ENCODE data around the gene C3orf20.
"Not testable (repeated sequence)": the region's sequence is repeated elsewhere in the genome, so short reads cannot be mapped to it uniquely, and the experiment has no call there.

C3orf20 gene

DNA sequence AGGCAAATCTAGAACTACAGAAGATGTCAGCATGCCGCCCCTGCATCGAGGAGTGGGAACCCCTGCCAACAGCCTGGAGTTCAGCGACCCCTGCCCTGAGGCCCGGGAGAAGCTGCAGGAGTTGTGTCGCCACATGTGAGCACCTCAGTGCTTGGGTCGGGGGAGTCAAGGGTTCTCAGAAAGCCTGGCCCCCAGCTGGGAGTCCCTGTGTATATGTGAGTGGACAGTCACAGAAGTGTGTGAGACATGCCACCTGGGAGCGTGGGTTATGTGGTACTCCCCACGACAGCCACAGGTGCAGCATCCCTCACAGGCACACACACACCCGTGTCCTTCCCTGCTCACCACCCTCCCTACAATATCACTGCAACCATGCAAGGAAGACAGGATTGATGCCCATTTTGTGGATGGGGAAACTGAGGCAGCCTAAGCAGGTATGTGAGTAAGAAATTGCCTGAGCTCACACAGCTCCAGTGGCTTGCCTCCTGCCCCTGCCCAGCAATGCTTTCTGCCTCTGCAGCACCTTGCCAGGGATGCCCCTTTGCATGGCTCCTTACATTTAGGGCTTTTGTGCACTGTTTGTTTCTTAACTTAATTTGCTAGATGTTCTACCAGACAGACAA, 28.3 kb downstream of the C3orf20 start:
- DNase-seq, result no peak

DNA sequence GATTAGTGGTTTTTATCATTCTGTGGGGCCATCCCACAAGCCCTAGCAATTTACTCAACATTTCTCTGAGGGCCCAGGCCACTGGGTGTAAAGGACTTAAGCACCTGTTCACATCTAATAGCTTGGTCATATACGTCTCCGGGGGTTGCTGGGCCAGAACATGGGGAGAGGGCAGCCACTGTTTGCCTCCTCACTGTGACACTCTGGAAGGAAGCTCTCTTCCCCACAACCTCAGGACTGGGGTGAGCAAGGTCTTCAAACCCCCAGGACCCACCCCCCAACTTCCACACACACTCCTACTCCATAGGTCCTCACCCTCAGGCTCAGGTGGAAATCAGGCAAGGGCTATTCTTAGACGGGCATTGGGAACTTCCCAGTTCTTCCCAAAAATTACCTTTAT, 28.9 kb downstream of the C3orf20 start:
- DNase-seq, result no peak

- DNase-seq, result no peak
Observed at GRCh38 chr3:14706096-14706495, 31.2 kb downstream of the C3orf20 start.

DNA sequence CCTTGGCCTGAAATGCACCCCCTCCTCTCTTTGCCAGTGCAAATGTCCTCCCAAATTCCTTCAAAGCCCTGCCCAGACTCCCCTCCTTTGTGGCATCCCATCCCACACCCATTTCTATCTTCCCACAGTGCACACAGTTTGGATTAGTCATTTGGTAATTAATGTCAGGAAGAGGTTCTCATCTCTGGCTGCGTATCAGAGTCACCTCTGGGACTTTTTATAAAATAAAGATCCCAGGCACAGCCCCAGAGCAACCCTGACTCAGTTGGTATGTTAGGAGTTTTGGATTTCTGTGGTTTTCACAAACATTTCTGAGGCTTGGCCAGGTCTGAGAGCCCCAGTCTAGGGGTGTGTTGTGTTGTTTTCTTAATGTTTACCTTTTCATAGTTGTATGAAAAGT, 41.6 kb downstream of the C3orf20 start:
- no peak for DNase-seq

DNA sequence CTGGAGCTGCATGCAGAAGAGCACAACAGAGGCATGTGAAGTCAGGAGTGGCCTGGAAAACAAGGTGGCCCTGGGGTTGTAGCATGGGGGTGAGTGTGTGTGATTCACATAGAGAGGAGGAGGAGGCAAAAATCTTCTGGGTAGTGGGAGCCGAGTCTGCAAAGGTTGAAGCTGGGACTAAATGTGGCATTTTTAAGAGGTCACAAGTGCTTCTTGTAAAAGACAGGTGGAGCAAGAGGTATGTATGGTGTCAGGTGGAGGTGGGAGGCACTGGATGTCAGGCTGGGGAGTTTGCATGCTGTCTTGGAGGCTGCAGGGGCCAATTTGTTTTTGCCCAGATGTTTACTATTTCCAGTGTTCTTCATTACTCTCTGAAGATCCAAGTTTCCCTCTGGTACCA, 42.4 kb downstream of the C3orf20 start:
- no peak for DNase-seq

DNA sequence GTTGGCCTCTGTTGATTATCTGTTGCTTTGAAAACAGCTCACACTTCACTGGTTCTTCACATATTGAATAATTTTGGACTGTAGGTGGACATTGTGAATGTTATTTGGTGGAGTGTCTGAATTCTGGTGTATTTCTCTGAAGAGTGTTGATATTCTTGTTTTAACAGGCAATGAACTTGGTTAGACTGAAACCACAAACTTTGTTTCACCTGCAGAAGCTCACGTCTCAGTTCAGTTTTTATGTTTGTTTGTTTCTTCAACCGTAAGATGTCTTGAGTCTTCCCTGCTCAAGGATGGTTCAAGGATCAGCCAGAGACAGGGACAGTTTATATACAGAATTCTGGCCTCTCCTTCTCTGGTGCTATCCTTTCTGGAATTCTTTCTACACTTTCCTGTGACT, 43.6 kb downstream of the C3orf20 start:
- DNase-seq, result no peak

DNA sequence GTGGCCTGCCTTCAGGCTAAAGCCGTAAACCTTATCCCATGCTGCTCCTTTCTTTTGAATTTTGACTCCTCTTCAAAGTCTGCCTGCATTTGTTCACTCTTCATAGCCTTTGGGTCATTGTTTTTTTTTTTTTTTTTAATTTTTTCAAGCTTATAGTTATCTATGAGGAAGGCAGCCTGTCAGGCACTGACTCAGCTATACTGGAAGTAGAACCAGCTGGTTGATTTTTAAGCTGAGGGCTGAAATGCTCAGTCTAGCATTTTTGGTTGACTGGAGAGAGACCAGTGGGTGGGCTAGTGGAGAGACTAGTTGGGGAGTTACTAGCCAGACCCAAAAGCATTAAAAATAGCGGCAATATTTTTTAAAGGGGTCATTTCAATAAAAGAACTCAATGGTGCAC, 44.1 kb downstream of the C3orf20 start:
- DNase-seq, result no peak

GRCh38 chr3:14721126-14721864, 46.4 kb downstream of the C3orf20 start:
- DNase-seq, result no peak

- DNase-seq, result no peak
Observed at GRCh38 chr3:14725013-14725412, 50.1 kb downstream of the C3orf20 start.

GRCh38 chr3:14725564-14726440, 50.9 kb downstream of the C3orf20 start:
- DNase-seq, result no peak

DNA sequence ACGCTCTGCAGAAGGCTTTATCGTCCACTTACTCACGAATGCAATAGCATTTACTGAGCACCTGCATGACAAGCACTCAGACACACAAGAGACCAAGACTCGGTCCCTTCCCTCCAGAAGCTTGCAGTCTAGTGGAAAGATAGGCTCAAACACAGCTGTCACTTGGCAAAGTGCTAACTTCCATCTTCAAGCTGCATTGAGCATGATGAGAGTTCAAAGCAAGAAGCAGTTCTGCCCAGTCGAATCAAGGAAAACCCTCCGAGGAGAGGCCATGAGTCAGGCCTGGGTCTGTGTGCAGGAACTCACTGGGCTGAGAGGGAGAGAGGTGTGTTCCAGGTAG, 51.5 kb downstream of the C3orf20 start:
- no peak for DNase-seq

GRCh38 chr3:14728113-14728512, 53.2 kb downstream of the C3orf20 start:
- DNase-seq, result no peak

GRCh38 chr3:14730703-14731382, 55.9 kb downstream of the C3orf20 start:
- no peak for DNase-seq

GRCh38 chr3:14740983-14741382, 66.0 kb downstream of the C3orf20 start:
- DNase-seq, result no peak

DNA sequence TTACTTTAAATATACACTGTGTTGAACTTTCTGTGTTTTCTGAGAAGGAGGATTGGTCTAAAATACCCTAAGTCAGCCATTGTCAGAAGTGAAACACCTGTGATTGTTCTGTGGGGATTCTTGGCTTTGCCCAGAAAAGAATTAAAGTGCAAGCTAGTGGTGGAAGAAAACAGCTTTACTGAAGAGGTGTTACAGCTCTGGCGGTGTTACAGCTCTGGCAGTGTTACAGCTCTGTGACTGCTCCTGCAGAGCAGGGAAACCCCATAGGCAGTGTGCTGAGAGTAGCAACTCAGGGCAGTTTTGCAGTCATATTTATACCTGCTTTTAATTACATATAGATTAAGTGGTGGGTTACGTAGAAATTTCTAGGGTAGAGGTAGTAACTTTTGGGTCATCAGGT, 66.6 kb downstream of the C3orf20 start:
- DNase-seq, result no peak

DNA sequence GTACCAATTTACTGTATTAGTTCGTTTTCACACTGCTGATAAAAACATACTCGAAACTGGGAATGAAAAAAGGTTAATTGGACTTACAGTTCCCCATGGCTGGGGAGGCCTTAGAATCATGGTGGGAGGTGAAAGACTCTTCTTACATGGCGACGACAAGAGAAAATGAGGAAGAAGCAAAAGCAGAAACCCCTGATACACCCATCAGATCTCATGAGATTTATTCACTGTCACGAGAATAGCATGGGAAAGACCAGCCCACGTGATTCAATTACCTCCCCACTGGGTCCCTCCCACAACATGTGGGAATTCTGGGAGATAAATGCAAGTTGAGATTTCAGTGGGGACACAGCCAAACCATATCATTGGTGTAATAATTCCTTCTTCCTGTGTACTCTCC, 69.6 kb downstream of the C3orf20 start:
- DNase-seq, result no peak

DNA sequence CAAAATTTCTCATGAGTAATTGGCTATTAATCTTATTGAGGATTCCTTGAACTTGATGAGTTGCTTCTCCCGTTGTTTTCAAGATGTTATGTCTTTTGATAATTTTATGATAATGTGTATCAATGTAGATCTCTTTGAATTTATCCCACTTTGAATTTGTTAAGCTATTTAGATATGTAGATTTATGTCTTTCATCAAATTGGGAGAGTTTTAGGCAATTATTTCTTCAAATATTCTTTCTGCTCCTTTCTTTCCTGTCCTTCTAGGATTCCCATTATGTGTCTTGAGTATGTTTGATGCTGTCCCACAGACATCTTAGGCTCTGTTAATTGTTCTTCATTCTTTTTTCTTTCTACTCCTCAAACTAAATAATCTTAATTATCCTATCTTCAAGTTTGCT, 75.7 kb downstream of the C3orf20 start:
- no peak for DNase-seq

DNA sequence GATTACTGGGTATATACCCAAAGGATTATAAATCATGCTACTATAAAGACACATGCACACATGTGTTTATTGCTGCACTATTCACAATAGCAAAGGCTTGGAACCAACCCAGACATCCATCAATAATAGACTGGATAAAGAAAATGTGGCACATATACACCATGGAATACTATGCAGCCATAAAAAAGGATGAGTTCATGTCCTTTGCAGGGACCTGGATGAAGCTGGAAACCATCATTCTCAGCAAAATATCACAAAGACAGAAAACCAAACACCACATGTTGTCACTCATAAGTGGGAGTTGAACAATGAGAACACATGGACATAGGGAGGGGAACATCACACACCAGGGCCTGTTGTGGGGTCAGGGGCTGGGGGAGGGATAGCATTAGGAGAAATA, 78.0 kb downstream of the C3orf20 start:
- not testable (repeated sequence) for DNase-seq

GRCh38 chr3:14757153-14757700, 82.3 kb downstream of the C3orf20 start:
- DNase-seq, result no peak

GRCh38 chr3:14758297-14758696, 83.4 kb downstream of the C3orf20 start:
- DNase-seq, result no peak

DNA sequence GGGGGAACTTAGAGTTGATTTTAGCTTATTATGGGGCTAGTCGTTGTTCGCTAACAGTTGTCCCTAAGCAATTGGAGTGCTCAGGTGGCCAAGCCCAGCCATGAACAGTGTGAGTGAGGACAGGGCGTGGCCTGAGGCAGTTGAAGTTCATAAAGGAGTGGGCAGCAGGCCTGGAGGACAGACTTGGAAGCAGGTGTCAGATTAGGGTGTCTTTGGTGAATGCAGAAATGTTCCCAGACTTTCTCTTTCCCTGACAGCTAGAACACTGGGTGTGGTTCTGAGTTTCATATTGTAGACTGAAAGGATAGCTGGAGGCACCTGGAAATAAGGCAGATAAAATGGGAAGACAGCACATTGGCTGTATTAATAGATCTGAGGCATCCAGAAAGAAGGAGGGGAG, 84.0 kb downstream of the C3orf20 start:
- no peak for DNase-seq

- DNase-seq, result no peak
Observed at GRCh38 chr3:14760185-14760584, 85.2 kb downstream of the C3orf20 start.

- DNase-seq, result no peak
Observed at GRCh38 chr3:14761121-14761672, 86.3 kb downstream of the C3orf20 start.

Measured in stimulated activated CD4-positive, alpha-beta T cell treated with anti-CD3 and anti-CD28 coated beads, Interleukin-15, amount 100 ng/mL, for 24 hours (primary cell).